AG10803 (cell line): Measurements from ENCODE around the gene MSI2.

Experiments used
- DNase-seq: peaks from one replicate; pipeline ENCODE4 v3.0.0; 2010; ENCODE audit warnings: low read depth
- H3K4me3 ChIP-seq: 2 replicates; pipeline ENCODE4 v1.5.1; 2011; ENCODE audit warnings: mild to moderate bottlenecking, low read length, control low read depth
- TF ChIP-seq, protein P1 (sequence below): conservative IDR thresholded peaks from 2 replicates; pipeline ENCODE4 v1.5.1; 2011; ENCODE audit warnings: mild to moderate bottlenecking, low read length, control low read depth, inconsistent platforms

The MSI2 gene

GRCh38 chr17:57379895-57380434 lies 123.6 kb downstream of the MSI2 start:
- DNase-seq, result no peak
- TF ChIP-seq, protein P1, sequence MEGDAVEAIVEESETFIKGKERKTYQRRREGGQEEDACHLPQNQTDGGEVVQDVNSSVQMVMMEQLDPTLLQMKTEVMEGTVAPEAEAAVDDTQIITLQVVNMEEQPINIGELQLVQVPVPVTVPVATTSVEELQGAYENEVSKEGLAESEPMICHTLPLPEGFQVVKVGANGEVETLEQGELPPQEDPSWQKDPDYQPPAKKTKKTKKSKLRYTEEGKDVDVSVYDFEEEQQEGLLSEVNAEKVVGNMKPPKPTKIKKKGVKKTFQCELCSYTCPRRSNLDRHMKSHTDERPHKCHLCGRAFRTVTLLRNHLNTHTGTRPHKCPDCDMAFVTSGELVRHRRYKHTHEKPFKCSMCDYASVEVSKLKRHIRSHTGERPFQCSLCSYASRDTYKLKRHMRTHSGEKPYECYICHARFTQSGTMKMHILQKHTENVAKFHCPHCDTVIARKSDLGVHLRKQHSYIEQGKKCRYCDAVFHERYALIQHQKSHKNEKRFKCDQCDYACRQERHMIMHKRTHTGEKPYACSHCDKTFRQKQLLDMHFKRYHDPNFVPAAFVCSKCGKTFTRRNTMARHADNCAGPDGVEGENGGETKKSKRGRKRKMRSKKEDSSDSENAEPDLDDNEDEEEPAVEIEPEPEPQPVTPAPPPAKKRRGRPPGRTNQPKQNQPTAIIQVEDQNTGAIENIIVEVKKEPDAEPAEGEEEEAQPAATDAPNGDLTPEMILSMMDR, result no peak
- no peak overlapping the region for H3K4me3 ChIP-seq

DNA sequence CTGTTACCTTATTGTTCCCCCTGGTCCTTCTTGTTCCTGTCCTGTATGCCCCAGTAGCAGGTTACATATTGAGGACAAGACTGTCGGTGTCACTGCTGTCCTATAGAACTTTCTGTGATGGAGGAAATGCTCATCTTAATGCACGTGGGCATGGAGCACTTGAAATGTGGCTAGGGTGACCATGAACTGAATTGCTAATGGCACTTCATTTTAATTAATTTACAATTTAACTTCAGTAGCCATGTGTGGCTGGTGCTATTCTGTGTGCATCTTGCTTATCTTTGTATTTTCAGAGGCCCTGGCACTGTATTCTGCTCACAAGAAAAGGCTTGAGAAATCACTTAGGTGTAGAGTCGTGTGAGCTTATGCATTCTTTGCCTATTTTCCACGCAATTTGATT lies 125.2 kb downstream of the MSI2 start:
- TF ChIP-seq, protein P1, result no peak
- DNase-seq, result no peak

DNA sequence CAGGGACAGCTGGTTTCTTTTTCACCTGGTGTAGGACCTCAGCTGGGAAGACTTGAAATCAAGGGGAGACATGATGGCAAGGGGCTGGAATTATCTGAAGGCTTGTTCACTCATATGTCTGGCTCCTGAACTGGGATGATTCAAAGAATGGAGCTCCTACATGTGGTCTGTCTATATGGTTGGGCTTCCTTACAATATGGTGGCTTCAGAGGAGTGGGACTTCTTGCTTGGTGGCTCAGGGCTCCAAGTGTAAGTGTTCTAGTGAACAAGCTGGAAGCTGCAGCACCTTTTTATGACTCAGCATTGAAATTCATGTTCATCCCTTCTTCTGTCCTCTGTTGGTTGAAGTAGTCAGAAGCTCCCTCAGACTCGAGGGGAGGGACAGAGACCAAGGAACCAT lies 127.9 kb downstream of the MSI2 start:
- H3K4me3 ChIP-seq, result no peak overlapping the region
- TF ChIP-seq, protein P1, result no peak
- no peak for DNase-seq

More for the DNA sequence above, 125.2 kb downstream of the MSI2 start:
- no peak overlapping the region for H3K4me3 ChIP-seq

GRCh38 chr17:57385975-57386374 lies 129.7 kb downstream of the MSI2 start:
- TF ChIP-seq, protein P1, result no peak
- DNase-seq, result no peak
- H3K4me3 ChIP-seq, result no peak overlapping the region

- H3K4me3 ChIP-seq, result no peak overlapping the region
- TF ChIP-seq, protein P1, result no peak
- DNase-seq, result no peak
Measured at GRCh38 chr17:57387575-57387974, 131.3 kb downstream of the MSI2 start.

GRCh38 chr17:57388131-57388725 lies 131.9 kb downstream of the MSI2 start:
- no peak for DNase-seq
- TF ChIP-seq, protein P1, result no peak
- no peak overlapping the region for H3K4me3 ChIP-seq

- no peak for DNase-seq
- TF ChIP-seq, protein P1, result no peak
- H3K4me3 ChIP-seq, result no peak overlapping the region
Measured at GRCh38 chr17:57389473-57389872, 133.2 kb downstream of the MSI2 start.
